Measurements from ENCODE around the gene EGFLAM. TPM values are rescaled to one million over a fixed set of nuclear protein-coding genes. Genes with fewer than 3 reads are reported as not detected.

Gene EGFLAM
- total and polyA plus RNA-seq, 10 of the 15 experiments (the other 5 are each of a cell fraction or from before 2014, with no cell fraction given), result 0.37 TPM; not detected in 9

DNA sequence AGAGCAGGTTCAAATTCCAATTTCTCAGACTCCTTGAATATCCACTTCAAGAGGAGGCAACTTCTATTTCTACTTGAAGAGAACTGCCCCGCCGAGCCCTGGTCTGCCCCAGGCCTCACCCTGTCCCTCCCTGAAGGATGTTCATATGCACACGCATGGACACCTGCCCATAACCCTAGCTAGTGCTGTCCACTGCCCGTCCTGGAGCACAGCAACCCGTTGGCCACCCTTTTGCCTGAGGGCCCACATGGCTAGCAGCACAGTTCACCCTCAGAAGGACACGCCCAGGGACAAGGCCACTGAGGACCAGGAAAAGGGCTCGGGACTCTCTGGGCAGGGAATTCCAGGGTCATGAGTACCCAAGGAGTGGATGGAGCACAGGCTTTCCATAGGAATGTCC, 63.6 kb downstream of the EGFLAM start (continued):
- no peak for TF ChIP-seq NBN (IDR thresholded peaks at IDR 0.05)
- TF ChIP-seq SIX5 (IDR thresholded peaks at IDR 0.05; ENCODE audit: low read depth, low read length, severe bottlenecking), result no peak
- TF ChIP-seq FOXK2 (IDR thresholded peaks at IDR 0.05), result no peak
- no peak for TF ChIP-seq IRF4 (IDR thresholded peaks at IDR 0.05; ENCODE audit: low read depth, low read length)
- TF ChIP-seq FOXM1 (IDR thresholded peaks at IDR 0.05; ENCODE audit: low read depth, low read length), result no peak
- no peak for TF ChIP-seq NFYA (IDR thresholded peaks at IDR 0.05; ENCODE audit: borderline replicate concordance, low read depth, low read length)
- TF ChIP-seq GABPA (IDR thresholded peaks at IDR 0.05; ENCODE audit: low read depth), result no peak

DNA sequence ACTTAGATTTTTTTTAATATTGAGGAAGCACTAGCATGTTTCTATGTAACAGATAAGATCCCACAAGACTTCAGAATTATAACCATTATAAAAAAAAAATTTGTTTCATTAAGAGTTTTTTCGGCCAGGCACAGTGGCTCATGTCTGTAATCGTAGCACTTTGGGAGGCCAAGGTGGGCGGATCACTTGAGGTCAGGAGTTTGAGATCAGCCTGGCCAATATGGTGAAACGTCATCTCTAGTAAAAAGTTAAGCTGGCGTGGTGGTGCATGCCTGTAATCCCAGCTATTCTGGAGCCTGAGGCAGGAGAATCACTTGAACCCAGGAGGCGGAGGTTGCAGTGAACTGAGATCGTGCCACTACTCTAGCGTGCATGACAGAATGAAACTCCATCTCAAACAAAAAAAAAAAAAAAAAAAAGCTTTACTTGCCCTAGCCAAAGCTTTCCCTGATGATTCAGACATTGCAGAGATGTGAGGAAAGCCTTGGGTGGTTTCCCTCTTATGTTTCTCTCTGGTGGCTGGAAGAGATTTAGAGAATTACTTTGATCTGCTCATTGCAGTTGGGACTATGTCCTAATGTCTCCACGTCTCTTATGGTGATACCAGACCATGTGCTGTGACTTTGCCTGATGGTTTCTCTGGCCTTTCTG, 65.4 kb downstream of the EGFLAM start:
- Histone ChIP-seq H3K79me2 (ENCODE audit: control insufficient read depth, insufficient read depth, low read length) (no peaks in the 10 kb centered on the region), H4K20me1 (ENCODE audit: control insufficient read depth, insufficient read depth) (no peaks in the 10 kb centered on the region), H3K4me3 (no peak overlapping the region), H3K36me3 (ENCODE audit: control insufficient read depth in 2 of 2, insufficient read depth in 2 of 2, low read length in 1 of 2) (no peaks in the 10 kb centered on the region), H3K4me2 (ENCODE audit: control insufficient read depth, insufficient read depth) (no peak overlapping the region), H2AFZ (ENCODE audit: control insufficient read depth, low read depth, low read length) (no peak overlapping the region), H3K27ac (ENCODE audit: control insufficient read depth, insufficient read depth) (no peak overlapping the region), H3K4me1 (ENCODE audit: control insufficient read depth, insufficient read depth, low read length) (no peaks in the 10 kb centered on the region), H3K9me3 (replicated peaks; ENCODE audit: control insufficient read depth, insufficient read depth, low read length) (no peaks in the 10 kb centered on the region), H3K27me3 (replicated peaks in 1 of 2; ENCODE audit: control insufficient read depth in 2 of 2, insufficient read depth in 2 of 2, low read length in 1 of 2) (no peaks in the 10 kb centered on the region), H3K9ac (ENCODE audit: control insufficient read depth, insufficient read depth, low read length) (no peak overlapping the region)
- TF ChIP-seq MYB (IDR thresholded peaks at IDR 0.05; ENCODE audit: borderline replicate concordance, low read depth, low read length) (no peak), RFX5 (IDR thresholded peaks at IDR 0.05; ENCODE audit: low read depth, low read length) (no peak), IKZF2 (IDR thresholded peaks at IDR 0.05) (no peak), ZNF687 (IDR thresholded peaks at IDR 0.05) (no peak), STAT1 (conservative IDR thresholded peaks at IDR 0.05) (no peak), SREBF2 (IDR thresholded peaks at IDR 0.05; ENCODE audit: low read length) (no peak), ZBTB11 (CRISPR knock-in tag; IDR thresholded peaks at IDR 0.05) (no peak), PBX3 (IDR thresholded peaks at IDR 0.05; ENCODE audit: insufficient replicate concordance, low read depth, low read length) (no peak)
- in situ Hi-C loops (cut with MboI), result no loop called here
- ChIA-PET POLR2A (no interaction called here), RAD21 (ENCODE audit: unreplicated experiment) (no interaction called here), SMC1A (ENCODE audit: uncharacterized antibody, unreplicated experiment) (interaction anchor here (0.6 kb wide), 1 partner anchor 239 kb away, joined by 3 read pairs; no protein-coding TSS in a partner anchor), CTCF (no interaction called here)
- BruUV-seq (replicated peaks), result no TSS peak
- ATAC-seq, result no peak
- intact Hi-C loops (cut with micrococcal nuclease; ENCODE audit: unreplicated experiment), result no loop called here
- DNase-seq (ENCODE audit: low read depth, low spot score), result no peak
- WGBS (ENCODE audit: insufficient coverage, insufficient replicate concordance, low lambda C conversion rate, missing lambda C conversion rate), result 19% methylated on average over 7 of the region's 9 CpGs
- FAIRE-seq, result no peak

Measured in GM12878 (cell line).